IPS-NIHi7 (cell line): ENCODE results near the gene COBL.

ENCODE experiments used
- DNase-seq: peaks from one replicate; pipeline ENCODE4 v3.0.0; 2012; ENCODE audit warnings: mixed read lengths; ENCODE audit errors: extremely low spot score

COBL gene

DNA sequence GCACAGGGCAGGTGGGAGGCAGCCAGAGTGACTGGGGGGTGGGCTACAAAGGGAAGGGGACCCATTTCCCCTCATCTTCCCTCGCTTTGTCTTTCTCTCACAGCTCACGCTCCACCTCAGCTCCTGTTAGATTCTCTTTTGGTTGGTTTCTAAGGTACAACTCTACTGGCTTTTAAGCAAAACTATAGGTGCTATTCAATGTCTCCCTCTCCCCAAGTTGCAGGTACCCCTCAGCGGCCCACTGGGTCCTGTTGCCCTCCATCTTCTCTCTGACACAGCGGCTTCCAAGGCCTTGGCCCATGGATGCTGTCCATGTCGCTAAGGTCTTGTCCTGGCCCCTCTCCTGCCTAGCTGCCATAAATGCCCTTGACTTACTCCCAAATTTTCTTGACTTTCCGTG lies 168.4 kb downstream of the COBL start:
- DNase-seq = no peak

DNA sequence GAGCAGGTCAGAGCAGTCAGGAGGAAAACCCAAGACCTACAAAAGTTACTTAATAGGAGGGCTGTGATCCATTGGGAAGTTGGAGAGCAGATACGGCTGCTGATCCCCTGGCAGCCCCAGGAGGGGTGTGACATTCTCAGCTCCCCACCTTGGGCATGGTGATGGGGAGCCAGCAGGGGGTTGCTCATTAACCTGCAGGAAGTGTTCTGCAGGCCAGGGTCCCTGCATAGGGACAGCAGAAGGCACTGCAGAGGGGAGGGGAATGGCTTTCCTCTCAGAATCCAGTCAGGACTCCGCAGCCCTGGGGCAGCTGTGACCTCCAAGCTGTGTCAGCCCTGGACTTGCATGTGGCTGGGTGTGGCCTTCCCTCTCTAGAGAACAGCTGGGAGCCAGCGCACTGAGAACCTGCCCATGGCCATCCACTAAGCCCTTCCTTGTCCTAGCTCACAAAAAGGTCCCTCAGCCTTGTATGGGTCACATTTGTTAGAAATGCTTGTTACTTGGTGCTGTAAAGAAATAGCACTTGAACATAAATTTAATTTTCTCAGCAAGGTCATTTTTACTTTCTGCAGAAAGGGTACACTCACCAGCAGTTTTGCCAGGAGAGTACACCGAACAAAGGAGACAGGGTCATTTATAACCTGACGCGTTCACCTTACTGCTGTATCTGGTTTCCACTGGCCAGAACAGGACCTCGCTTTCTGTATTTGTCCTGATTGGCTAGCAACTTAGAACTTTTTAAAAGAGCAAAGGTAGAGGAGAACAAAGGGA lies 169.6 kb downstream of the COBL start:
- DNase-seq = no peak

DNA sequence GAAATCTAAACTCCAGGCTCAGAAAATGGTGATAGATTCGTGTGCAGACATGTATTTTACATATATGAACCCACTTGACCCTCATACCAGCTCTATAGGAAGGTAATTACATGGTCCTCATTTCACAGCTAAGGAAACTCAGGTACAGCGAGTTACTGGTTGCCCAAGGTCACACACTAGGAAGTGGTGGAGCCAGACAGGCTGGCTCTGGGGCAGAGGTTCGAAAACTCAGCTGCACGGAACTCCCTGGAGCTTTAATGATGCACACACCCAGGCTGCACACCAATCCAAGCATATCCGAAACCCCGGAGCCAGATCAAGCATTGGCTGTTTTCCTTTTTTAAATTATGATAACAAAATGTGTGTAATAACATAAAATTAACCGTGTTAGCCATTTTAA lies 172.4 kb downstream of the COBL start:
- DNase-seq = no peak

DNA sequence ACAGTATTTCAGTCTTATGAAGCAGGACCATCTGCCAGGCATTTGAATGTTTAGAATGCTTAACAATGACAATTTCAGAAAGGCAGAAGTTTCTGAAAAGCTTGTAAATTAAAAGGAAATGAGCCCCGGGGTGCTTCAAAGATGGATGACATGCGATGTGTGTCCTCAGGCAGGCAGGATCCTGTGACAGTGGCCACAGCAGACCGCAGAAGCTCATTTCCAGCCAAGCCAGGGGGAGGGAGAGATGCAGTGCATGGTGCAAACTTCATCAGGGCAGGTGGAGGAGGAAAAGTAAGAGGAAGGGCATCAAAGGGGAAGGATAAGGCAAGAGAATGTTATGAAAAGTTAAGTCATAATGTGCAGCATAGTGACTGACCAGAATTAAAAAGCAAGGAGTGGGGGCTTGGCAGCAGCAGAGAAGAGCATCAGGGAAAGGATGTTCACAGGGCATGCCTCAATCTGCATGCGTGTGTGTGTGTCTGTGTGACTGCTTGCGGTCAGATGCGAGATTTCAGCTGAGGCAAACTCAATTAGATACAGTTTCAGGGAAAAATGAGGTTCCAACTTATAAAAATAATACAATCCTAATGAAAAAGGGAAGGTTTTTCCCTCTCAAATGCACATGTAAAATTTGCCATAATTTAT lies 173.7 kb downstream of the COBL start:
- DNase-seq = no peak

DNA sequence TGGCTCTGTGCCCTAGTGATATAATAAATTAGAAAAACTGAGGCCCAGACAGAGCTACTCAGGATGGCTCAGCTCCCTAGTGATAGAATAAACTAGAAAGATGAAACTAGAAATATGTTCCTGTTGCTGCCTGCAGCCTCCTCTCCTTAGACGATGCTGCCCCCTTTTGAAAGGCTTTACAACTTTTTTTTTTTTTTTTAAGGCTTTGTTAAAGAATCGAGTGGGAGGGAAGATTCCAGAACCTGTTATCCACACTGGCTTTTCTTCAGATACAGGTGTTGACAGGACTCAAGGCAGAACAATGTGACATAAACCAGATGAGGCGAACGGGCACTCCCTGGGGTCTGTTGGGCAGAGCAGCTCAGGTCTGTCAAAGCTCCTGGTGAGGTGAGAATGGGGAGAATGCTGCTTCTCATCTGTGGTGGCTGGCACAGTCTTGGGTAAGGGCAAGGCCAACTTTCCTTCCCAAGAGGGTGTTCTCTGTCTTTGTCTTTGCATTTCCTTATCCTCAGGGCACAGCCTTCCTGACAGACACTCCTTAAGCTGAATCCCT lies 175.1 kb downstream of the COBL start:
- peak; percentile 68 for DNase-seq

DNA sequence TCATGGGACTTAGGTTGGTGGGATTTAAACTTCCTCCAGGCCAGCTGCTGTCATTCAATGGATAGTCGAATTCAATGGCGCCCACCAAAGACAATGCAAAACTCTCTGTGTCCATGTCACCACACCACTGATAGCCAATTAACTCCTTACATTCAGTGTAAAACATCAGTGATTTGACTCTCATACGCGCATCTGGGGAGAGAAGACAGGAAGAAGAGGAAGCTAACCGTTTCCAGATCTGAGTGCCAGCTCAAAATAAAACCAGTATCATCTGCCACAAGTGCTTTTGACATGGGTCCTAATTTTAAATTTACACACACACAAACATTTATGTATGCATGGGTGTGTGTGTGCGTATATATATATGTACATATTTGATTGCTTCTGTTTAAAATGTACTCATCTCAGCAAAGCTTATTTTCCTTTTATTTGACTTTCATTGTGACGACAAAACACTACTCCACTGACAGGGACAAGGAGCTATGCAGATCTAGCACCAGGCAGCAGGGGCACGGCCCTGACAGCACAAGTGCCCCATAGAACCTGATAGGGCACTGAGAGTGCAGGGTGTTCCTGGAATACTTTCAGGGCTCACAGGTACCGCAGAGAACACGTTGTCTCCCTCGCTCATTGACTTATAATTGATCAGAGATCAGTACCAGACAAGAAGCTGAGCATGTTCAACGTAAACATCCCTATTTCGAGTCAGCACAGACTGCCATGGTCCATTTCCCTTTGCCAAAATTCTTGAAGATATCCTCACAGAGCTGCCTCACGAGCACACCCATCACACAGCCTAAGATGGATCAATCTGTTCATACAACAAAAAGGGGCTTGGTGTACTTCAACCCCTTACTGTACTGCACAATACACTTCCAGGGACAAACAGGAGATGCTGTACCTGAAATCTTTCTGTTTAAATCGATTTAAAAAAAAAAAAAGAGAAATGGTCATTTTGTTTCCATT lies 176.1 kb downstream of the COBL start:
- no peak for DNase-seq

DNA sequence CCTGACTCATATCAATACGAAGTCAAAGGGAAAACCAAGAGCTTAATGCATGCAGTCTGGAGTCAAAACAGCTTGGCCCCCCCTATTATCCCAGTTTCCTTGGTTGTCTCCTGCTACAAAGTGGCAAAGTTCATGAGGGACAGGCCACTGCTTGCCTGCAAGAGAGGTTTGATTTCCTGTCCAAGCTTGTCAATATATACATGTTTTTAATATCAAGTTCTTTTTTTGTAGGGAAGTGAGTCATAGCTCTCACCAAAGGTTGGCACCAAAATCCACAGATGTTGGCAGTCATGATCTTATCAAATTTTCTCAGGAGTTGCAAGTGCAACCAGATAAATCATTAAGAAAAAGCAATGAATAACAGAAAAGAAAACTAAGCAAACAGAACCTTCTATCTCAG lies 176.8 kb downstream of the COBL start:
- DNase-seq = no peak

DNA sequence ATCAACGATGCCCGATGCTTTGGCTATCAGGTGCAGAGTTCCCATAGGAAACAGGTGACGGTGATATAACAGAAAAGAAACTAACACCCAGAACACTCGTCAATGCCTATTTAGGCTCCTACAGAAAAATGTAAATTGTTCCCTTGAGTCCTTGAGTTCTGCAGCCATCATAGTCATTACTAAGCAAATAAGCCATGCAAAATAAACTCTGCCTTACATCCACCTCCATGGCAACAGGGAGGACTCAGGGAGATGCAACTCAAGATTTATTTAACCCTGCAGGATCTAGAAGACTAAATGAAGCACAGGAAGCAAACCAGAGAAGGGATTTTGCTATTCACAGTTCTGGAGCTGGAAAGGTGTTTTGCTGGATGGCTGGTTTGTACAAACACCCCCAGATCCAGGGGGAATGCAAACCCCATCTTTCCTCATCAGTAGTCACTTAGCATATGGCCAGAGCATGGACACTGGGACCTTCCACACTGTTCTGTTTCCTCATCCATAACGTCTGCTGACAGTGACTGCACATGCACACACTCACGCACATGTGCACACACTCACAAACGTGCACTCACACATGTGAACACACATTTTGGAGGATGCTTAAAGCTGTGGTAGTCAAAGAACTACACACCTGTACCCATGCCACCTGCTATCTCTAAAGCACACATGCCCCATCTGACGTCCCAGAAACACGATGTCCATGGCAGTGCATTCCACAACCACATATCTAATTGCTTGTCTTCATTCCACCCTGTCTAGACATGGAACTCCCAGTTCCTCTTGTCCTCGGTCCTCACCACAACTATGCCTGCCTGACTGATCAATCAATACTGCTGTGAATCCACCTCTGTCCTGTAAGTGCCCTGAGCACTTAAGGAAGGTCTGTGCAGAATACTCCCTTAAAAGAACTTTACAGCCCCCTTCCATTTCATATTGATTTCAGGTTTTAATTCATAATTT lies 178.2 kb downstream of the COBL start:
- DNase-seq = no peak

DNA sequence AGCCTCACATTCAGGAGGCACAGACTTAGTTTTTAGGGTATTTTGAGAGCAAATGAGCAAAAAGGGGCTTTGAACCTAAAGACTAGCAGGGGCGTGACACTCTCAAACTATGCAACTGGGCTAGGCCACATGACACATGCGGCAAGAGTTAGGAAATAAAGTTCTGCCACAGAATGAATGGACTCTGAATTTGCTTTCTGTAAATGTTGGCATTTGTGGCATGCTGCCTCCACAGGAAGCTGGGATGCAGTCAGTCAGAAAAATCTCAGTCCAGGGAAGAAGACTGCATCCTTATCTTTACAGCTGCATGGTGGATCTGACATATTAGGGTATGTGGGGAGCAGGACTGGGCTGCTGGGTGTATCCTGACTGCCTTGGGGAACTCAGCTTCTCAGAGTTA lies 181.0 kb downstream of the COBL start:
- DNase-seq = no peak

DNA sequence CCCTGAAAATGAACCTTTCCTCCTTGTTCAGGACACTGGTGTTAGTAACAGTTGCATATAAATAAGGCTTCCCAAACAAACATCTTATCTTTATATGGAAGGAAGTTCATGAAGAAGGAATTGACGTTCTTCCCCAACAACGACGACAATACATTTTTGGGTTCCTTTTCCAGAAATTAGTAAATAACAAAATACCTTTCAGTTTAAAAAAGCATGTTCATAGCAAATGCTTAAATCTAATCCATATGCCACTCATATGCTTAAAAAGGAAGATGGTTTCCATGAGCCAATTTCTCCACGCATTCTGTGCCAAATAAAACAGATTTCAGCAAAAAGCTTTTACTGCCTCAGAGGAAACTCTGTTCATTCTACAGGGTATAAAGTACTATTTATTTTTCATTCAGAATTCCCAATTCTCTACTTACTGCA lies 182.6 kb downstream of the COBL start:
- DNase-seq = no peak

DNA sequence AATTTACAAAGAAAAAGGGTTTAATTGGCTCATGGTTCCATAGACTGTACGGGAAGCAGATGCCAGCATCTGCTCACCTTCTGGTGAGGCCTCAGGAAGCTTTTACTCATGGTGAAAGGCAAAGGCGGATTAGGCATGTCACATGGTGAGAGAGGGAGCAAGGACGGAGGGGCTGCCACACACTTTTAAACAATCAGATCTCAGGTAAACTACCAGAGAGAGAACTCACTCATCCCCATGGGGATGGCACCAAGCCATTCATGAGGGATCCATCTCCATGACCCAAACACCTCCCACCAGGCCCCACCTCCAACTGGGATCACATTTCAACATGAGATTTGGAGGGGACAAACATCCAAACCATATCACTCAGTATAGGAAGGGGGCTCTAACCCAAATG lies 183.9 kb downstream of the COBL start:
- DNase-seq = no peak

DNA sequence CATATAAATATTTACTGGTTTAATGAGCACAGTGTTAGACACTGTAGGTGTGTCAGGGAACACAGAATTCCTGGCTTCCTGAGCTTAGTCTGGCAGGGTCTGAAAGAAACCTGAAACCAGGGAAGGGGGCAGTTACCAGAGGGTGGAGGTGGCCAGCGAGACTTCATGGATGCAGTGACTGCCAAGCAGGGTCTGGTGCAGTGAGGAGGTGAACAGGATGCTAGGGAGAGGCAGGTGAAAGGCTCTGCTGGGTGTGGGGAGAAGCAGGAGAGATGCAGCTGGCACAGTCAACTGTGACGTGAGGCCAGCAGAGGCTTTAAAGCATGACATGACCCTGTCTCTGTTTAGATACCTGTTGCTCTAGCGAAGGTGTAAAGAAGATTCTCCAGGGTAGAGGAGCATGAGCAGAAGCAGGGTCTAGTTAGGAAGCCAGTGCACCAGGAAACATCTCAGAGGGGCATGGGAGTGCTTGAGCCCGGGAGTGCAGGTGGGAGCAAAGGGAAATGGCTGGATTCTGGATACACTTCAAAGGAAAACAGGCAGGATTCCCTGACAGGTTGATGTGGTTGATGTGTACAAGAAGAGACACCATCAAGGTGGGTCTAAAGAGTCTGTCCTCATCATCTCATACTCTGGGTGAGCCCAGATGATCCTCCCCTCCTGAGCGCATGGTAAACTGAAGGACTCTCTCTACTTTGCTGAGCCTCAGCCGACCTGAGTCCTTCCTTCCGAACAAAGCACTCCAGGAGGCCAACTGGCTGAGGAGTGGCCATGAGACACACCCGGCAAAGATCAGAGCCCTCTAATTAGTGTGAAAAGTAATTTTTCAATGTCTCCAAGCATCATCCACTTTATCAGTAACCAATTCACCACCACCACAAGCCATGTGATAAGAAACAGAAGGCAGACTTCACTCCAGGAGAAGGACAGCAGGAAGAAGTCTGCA lies 186.8 kb downstream of the COBL start:
- DNase-seq = no peak

DNA sequence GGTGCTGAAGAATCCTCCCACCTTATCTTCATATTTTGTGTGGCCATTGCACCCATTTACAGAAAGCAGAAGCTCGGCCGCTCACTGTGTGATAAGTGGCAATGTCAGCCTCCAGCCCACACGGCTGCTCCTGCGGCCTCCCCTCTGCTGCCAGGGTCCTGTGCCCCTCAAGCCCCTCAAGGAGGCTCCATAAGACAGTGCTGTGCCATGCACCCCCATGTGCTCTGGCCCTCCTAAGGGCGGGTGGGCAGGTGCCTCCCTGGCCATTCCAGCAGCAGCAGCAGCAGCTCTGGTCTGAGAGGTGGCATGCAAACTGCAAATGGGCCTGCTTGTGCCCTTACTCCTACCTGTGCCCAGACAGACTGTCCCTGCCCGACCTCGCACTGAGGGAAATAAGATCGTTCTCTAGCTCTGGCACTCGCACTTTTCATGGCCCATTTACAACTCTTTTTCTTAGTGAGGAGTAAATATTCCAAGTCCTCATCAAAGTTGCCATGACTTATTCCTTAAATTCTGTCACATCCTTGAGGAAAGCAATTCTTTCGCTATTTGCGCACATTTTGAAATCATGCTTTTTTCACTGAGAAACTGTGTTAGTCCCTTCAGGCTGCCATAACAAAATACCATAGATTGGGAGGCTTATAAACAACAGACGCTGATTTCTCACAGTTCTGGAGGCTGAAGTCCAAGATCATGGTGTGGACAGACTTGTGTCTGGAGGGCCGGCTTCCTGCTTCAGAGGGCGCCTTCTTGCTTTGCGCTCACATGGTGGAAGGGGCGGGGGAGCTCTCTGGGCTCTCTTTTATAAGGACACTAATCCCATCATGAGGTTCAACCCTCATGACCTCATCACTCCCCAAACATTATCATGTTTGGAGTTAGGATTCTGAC lies 187.8 kb downstream of the COBL start:
- DNase-seq = no peak

DNA sequence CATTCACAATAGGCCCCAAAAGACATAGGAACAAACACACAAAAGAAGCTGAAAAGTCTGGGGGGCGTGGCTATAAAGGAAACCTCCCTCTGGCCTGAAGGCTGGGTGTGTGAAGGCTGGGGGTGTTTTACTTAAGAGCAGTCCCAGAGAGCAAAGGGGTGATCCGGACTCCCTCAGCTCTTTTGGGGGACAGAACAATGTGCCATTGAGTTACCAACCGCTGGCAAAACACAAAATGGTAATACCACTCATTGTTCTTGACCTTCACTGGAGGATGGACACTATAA lies 189.0 kb downstream of the COBL start:
- no peak for DNase-seq

DNA sequence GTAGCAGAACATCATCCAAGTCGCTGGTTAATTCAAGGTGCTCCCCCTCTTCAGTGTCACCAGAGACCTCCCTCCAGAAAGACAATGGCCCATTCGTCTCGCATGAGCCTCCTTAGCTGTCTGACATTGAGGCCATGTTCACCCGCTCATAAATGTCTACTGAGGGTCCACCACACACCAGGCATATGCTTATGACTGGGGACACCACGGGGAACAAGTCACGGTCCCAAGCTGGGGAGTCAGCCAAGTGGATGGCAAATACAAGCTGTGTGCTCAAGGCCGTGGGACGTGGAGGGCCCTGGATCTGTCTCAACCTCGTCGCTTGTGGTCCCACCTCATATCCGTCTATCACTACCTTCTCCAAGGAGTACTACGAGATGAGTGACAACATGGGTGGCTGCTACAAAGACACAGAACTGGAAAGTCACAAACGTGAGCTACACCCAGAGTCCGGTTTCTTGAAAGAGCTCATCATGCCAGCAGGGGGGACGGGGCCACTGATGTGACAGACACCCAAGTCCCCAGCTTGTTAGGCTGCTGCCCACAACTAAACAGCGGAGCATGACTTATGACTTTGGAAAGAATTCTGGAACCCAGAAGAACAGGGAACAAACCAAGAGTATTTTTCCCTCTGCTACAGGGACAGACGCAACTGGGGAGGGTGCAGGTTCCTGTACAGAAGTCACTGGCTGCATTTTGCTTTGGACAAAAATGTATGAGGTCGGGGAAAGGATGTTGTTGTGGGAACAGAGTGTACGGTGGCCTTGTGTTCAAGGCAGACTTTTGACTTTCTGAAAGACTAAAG lies 189.6 kb downstream of the COBL start:
- DNase-seq = no peak

DNA sequence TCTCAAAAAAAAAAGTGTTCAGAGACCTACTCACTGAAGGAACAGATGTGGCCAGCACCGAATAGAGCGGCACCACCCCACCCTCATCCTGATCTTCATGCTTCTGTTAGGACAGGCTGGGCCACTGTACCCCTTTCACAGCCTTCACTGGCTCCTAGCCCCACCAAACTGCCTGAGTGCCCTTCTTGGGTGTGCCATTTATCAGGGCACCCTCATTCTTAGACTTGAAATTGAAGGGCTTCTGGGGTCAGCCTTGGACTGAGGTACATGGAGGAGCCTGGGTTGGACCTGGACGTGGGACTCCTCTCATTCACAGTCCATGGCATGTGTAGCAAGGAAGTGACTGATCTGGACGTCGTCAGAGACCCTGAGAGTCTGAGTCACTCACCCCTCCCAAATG lies 190.3 kb downstream of the COBL start:
- no peak for DNase-seq

DNA sequence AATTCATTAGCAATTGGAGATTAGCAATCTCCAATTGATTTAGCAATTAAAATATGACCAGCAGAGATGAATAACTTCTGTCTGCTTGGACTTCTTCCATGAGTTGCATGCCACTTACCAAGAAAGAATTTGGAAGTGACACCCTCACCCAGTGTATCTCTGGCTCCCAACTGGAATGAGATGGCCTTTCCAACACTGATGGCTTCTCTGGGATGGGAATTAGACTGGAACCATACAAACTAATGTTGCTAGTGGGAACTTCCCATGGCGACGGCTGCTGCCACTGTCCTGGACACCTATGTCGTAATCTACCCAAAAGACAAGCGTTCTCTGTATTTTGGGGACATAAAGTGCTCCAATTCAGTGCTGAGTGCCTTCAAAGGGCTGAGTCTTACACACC lies 192.3 kb downstream of the COBL start:
- DNase-seq = no peak

DNA sequence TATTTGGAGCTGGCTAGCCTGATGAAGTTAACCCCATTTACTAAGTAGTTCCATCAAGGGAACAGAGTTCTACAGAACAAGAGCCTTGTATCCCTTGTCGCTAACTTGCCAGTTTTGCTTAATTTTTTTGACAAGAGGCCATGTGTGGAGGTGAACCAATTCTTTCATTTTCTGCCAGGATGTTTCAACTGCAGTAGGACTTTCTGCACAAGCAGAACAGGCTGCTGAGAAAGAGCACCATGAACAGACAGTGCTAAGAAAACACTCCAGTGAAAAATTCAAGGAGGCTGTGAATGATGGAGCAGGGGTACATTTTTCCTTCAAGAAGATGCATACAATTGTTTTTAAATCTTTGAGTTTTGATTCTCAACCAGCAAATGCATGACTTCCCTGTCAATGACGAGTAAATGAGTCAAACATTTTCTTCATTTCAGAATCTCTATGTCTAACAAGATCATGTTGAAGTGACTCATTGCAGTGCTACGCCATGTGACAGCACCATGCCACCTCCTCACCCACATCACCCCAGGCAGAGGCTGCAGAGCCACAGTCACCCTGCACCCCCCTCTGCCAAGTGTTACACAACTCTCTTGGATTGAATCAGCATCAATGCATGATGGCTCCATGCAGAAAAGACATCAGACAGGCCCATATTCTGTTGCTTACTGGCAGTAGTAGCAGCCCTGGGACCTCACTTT lies 193.1 kb downstream of the COBL start:
- DNase-seq = no peak
